HPDE6-E6E7 (cell line): ENCODE measurements around the gene FN1.
A peak's percentile ranks its signal among the peaks of the same experiment; 100 is the strongest.
"Not testable (repeated sequence)": the region's sequence is repeated elsewhere in the genome, so short reads cannot be mapped to it uniquely, and the experiment has no call there.

Source experiments
- DNase-seq: peaks from one replicate; pipeline ENCODE4 v3.0.0; 2011; ENCODE audit warnings: missing footprints; ENCODE audit errors: extremely low spot score

FN1 gene

DNA sequence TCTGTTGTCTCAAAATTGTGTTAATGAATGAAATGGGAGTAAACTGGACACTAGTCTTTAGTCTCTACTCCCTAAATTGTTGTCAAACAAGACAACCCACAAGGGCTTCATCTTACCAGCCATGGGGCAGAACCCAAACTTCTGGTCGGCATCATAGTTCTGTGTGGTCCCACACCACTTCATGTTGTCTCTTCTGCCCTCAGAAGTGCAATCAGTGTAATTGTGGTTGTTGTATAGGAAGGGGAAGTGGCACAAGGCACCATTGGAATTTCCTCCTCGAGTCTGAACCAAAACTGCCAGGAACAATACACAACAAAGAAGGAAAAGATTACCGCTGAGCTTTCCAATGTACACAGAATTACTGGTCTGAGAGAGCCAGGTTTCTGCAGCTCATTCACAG lies 12.6 kb downstream of the FN1 start:
- DNase-seq: no peak

DNA sequence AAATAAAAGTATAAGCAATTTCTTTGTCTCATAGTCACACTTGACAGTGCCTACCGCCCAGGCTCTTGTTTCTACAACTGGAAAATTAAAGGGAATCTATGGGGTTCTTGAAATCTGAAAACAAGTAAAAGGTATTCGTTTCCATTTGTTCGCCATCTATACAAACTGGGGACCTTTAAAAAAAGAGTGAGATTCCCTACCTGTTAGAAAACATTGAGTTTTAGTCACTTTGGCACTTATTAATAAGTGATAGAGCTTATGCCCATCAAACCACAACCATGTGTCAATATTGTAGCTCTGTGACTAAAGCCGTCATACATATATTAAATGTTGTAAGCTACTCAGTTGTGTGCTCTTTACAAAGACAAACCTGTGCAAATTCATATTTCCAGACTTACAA lies 13.2 kb downstream of the FN1 start:
- DNase-seq: no peak

DNA sequence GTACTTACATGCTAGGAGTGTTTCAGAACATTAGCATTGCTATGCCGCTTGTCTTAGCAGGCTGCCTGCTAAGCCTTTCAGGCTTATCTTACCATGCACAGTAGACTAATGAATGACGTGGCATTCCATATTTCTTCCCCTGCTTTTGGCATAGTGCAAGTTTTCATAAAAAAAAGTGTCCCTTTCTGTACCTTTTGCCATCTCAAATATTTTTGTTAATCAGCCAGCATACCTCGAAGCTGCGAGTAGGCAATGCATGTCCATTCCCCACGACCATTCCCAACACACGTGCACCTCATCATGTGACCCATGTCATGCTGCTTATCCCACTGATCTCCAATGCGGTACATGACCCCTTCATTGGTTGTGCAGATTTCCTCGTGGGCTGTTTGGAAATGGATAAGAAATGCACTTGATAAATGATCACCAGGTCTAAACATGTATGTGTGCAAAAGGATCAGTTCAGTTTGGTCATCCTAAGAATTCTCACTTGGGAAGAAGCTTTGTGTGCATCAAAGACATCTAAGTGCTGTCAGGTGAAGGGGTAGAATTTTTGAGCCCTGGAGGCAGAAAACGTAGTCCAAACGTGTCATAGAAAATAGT lies 13.9 kb downstream of the FN1 start:
- DNase-seq: no peak

DNA sequence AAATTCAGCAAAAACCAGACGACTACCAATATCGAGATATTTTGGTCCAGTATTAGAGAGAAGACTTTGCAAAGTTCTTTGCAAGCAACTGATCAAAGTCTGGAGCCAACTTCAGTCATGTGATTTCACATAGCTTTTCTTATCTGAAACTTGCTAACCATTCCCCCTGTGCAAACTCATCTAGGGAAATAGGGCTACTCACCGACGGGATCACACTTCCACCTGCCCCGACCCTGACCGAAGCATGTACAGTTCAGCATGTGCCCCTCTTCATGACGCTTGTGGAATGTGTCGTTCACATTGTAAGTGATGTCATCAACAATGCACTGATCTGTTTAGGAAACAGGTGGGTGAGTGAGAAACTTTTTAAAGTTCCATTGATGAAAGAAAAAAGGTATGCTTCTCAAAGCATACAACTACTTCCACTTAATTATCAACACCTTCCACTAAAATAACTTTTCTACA lies 15.4 kb downstream of the FN1 start:
- DNase-seq: no peak

DNA sequence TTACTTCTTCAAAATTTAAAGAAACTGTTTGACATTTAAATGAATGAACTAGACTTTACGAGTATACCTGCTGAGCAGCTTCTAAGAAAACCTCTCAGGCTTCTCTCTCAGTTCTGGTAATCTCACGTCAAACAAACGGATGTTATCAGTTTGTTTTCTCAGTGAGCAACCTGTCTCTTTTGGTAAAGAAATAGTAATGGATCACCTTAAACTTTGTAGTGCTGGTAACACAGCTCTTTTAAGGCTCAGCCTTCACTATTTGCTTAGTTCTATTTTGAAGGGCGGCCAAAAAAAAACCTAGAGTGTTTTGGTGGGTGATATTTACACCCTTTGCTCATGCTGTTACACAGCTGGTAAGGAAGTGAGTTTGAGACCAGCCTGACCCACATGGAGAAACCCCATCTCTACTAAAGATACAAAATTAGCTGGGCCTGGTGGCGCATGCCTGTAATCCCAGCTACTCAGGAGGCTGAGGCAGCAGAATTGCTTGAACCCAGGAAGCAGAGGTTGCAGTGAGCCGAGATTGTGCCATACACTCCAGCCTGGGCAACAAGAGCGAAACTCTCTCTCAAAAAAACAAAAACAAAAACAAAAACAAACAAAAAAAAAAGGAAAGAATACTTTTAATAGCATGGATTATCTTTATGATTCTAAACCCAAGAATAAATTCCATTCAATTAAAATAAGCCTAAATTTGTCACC lies 15.9 kb downstream of the FN1 start:
- no peak for DNase-seq

DNA sequence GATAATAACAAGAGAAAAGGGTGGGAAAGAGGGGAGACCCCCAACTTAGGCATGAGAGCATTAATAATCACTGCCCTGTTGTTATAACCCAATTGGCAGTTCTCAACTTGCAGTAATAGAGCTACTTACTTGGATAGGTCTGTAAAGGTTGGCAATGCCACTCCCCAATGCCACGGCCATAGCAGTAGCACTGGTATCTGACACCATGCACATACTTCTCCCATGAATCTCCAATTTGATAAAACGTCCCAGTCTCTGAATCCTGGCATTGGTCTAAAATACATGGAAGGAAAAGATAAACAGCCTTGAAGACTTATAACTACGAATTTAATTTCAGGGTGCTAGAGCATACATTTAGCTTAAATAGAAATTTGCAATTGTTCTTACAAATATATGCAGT lies 16.8 kb downstream of the FN1 start:
- no peak for DNase-seq

DNA sequence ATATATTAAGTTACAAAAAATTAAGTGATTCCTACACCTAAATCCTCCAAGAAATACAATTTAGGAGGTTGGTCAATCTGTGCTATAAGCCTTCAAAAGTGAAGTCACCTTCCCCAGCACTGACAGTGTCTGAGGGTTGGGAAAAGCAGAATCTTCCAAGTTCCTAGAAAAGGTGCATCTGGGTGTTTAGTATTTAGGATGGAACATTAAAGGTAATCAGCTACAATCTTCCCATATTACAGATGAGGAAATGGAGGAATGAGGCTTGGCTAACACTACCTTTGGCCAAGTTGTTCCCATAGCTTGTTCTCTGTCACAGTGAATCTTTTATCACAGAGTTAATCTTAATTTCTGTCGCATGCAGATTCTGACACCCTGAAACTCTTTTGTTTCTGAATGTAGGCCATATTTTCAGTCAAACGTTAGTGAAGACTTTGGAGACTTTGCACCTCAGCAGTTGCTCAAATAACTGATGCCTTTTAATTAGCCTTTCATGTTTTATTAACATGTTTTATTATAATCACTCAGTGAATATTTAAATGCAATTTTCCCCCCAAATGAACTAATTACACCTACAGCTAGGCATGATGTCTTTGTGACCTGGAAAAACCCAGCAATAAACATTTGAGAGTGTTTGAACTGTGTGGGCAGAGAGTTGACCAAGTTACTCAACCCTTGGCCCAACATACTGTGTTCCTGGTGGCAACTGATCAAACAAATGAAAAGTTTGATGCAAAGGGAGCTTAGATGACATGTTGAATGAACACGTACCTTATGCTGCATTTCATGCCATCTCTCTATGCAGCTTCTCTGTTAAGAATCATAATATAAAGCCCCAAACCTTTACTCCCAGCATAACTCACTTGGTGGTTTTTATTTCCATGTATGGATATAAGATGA lies 17.6 kb downstream of the FN1 start:
- DNase-seq: no peak

DNA sequence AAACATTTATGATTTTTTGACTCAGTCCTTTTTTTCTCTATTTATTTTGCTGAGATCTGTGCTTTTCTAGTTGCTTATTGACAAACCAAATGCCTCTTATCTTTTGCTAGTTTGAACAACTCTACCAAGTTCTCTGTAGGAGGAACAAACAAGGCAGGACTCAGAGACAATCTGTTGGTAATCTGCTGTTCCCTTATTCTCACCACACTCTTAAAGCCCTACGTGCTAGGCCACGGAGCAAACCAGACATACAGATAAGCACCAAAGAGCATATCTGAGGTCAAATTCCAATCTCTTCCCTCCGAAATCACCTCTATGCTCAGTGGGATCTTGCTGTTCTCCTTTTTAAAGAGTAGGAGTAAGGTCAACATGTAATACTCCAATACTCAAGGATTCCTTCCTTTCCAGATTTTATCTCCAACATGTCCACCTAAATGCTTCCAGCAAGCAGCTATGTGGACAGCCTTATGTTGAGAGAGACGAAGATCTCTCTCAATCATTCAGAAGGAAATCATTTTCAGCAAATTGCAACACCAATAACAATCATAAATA lies 18.4 kb downstream of the FN1 start:
- no peak for DNase-seq

DNA sequence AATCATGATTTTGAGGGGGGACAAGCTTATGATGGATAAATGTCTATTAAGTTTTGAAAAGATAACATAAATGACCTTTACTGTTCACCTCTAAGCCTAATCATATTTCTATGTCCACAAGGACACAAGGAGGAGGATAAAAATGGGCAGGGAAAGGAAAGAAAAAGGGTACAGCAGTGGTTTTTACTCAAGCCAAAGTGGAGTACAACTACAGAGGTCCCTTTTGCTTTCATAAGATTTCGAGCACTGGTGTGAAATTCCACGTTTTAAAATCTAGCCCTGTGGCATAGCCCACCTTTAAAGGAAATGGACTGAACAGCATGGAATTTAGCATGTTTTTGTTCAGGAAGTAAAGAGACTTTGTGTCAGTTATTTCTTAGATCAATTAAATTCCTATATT lies 19.2 kb downstream of the FN1 start:
- DNase-seq: no peak

DNA sequence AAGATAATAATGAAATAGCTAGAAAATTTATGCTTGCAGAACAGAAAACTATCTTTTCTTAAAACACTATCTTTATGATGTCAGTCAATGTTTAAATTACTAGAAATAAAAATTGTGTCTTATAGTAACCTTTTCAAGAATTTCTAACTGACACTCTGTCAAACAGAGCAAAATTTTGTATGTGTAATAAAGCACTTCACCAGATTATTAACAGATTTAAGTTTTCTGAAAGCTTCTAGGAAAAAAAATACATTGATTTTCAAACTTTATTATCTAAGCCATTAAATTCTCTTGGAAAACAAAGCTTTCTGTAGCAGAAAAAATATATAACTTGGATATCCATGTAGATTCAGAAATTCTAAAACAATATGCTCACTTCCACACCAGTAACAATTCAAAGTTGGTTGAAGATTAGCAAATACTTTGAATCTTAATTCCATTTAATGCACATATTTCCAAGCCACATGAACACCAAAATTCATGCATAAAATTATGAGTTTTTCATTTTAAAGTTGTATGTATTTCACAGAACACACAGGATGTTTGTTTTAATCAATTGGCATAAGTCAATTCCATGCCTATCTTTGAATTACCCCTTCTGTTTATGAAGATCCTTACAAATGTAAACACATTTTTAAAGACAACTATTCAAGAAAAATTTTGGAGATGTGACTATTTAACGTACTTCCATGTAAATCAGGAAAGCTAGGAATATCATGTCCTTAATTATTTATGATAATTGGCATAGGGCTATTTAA lies 19.9 kb downstream of the FN1 start:
- no peak for DNase-seq

DNA sequence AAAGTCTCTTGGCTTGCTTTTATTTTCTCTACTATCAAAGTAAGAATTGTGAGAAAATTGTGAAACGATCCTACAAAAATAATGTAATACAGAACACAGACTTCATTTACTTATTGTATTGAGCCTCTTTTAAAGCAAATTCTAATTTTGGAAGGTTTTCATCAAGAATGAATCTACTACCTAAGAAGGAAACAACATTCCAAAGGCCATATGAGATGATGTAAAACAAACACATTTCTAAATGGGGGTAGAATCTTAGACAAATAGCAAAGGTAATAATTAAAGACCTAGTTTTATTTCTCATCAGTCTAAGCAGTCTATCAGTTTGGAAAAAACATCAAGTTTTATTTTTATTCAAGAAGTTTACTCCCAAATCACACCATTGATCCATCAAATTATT lies 20.6 kb downstream of the FN1 start:
- DNase-seq: no peak

DNA sequence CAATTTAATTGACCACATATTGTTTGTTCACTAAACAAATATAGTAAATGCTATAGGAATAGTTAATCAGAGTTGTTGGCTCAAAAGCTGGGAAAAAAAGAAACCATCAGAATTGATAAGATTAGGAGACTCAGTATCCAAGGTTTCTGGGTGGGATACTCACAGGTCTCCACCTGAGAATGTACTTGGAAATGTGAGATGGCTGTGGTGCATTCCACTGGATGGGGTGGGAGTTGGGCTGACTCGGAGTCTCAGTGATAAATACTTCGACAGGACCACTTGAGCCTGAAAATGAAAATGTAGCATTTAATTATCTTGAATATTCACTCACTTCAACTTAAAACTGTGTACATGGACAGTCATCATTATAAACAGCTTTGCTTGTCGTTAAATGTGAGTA lies 21.2 kb downstream of the FN1 start:
- no peak for DNase-seq

DNA sequence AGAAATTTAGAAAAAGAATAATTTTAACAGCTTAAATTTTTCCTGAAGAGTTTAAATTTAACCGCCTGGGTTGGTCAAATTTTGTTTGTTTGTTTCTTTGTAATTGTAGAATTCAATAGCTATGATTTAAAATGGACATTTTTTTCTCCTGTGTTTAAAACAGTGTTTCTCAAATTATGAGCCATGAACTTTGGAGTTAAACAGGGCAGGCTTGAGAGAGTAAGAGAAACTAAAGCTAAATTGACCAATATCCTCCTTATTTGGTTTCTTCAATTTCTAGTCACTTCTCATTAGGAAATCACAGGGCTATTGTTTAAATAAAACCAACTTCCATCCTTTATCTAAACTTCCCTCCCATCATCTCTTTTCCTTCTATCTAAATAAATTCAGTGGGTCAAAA lies 21.9 kb downstream of the FN1 start:
- DNase-seq: no peak

DNA sequence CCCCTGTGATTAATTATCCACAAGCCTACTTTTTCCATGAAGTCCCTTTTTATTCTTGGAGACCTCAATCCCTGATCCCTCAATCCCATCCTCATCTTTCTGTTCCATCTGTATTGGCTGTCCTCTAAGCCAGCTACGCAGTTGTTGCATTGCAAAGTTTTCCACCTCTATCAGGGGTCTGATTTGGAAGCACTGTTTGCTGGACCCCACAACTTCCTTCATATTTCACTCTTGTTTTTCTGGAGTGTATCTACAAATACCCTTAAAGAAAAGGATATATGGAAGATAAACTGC lies 22.4 kb downstream of the FN1 start:
- no peak for DNase-seq

DNA sequence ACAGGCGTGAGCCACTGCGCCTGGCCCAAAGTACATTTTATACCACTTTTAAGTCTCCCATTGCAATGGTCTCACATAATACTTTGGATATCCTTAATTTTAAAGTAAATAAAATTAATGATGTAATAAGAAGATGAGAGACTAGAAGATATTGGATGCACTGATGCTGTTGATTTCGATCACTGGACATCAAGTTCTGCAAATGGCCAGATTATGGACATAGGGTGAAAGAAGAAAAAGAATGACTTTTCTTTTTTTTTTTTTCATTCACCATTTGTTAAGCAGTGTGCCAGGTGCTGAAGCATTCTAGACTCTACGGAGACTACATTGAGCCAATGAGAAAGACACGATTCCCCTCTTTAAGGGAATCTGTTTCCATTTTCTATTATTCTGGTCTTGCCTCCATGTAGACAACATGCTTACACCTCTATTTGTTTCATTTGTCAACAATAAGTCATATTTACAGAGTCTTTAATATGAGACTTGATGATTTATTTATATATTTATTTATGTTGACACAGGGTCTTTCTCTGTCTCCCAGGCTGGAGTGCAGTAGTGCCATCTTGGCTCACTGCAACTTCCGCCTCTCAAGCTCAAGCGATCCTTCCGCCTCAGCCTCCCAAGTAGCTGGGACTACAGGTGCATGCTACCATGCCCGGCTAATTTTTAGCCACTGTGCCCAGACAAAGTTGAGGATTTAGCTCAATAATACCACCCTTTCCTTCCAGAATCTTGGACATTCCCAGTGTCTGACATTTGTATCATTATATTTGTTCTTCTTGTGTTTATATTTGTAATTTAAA lies 23.7 kb downstream of the FN1 start:
- DNase-seq: no peak

DNA sequence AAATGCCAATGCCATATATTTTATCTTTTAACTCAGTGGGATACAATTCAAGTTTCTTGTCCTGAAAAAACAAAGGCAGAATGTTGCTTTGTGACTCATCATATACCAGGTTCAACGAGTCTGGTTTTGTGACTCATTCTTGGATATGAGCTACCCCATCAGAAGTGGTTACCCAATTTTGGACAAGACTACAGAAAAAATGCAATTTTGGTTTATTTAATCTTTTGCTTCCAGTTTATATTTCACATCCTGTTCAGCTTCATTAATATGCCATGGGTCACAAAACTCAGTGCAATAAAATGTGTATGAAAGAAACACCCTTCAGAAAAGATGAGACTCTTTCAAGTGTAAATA lies 25.0 kb downstream of the FN1 start:
- peak; percentile 73 for DNase-seq

DNA sequence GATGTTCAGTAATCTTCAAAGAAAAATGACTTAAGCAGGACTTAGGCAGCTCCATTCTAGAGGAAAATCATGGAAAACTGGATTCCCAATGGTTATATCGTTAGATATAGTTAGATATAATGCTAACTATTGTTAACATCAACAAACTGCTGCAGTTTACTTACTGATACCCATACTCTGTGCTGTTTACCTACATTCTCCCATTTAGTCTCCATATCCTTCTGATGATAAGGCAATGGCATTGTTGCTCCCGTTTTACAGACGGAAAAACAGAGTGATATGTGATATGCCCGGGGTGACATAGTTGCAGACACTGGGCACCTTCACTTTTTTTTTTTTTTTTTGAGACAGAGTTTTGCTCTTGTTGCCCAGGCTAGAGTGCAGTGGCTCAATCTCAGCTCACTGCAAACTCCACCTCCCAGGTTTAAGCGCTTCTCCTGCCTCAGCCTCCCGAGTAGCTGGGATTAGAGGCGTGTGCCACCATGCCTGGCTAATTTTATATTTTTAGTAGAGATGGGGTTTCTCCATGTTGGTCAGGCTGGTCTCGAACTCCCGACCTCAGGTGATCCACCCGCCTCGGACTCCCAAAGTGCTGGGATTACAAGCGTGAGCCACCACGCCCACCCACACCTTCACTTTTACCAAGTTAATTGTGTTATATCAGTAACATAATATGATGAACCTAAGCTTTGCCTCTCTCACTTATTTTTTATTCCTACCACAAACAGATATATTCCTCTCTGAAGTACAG lies 25.5 kb downstream of the FN1 start:
- not testable (repeated sequence) for DNase-seq

DNA sequence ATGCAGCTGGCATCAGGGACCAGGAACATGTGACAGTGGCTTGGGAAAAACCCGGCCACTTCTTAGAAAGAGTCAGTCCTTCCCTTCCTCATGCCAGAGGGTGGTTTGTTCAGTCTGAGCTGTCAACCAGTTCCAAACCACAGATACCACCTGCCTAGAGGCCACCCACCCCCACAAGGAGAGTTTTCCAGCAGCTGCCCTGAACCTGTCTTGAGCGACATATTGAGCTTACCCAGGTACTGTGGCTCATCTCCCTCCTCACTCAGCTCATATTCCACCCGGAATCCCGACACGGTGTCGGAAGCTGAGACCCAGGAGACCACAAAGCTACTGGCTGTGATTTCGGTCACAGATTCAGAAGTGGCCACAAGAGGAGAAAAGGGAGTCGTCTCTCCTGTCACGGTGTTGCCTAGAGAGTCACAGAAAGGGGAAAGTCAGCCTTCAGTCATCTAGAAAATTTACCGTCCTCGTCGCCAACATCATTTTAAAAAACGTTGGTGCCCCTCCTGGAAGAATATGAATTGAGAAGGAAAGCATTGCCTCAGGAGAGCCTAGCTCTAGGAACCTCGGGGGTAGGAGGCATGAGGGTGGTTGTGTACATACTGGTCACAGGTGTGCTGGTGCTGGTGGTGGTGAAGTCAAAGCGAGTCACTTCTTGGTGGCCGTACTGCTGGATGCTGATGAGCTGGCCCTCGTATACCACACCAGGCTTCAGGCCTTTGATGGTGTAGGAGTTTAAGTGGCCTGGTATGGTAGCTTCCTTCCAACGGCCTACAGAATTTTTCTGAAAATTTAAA lies 26.3 kb downstream of the FN1 start:
- no peak for DNase-seq

DNA sequence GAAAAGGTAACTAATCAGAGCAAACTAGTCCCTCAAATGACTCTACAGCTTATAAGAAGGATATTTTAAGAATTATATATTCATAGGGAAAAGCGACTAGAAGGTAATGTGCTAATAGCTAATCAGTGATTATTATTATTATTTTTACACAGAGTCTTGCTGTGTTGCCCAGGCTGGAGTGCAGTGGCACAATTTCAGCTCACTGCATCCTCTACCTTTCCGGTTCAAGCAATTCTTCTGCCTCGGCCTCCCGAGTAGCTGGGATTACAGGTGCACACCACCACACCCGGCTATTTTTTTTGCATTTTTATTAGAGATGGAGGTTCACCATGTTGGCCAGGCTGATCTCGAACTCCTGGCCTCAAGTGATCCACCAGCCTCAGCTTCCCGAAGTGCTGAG lies 27.4 kb downstream of the FN1 start:
- not testable (repeated sequence) for DNase-seq
